SU-DHL-6 (cell line): ENCODE measurements around the gene SHISA9.

Experiments
- EZH2phosphoT487 ChIP-seq: fragments of 200-600 bp; sonication (generic), shearing (Covaris generic); conservative IDR thresholded peaks from 2 replicates; pipeline ENCODE4 v1.6.1; 2018; ENCODE audit warnings: mild to moderate bottlenecking, antibody characterized with exemption, low read length, moderate library complexity, mixed read lengths
- TF ChIP-seq, protein P1 (sequence below): fragments of 200-600 bp; sonication (generic); IDR thresholded peaks from one replicate; pipeline ENCODE4 v1.5.1; 2017; ENCODE audit warnings: antibody characterized with exemption, mild to moderate bottlenecking, low read length, moderate library complexity; ENCODE audit not compliant: insufficient read depth, poor library complexity, severe bottlenecking

- TF ChIP-seq, protein P1, sequence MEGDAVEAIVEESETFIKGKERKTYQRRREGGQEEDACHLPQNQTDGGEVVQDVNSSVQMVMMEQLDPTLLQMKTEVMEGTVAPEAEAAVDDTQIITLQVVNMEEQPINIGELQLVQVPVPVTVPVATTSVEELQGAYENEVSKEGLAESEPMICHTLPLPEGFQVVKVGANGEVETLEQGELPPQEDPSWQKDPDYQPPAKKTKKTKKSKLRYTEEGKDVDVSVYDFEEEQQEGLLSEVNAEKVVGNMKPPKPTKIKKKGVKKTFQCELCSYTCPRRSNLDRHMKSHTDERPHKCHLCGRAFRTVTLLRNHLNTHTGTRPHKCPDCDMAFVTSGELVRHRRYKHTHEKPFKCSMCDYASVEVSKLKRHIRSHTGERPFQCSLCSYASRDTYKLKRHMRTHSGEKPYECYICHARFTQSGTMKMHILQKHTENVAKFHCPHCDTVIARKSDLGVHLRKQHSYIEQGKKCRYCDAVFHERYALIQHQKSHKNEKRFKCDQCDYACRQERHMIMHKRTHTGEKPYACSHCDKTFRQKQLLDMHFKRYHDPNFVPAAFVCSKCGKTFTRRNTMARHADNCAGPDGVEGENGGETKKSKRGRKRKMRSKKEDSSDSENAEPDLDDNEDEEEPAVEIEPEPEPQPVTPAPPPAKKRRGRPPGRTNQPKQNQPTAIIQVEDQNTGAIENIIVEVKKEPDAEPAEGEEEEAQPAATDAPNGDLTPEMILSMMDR, result no peak
- no peak for TF ChIP-seq EZH2phosphoT487
Measured at GRCh38 chr16:13056607-13057006, 155.2 kb downstream of the SHISA9 start.
